SW480 (cell line): ENCODE results near the gene LARGE1.

Source experiments
- DNase-seq: peaks from one replicate; pipeline ENCODE4 v3.0.0-alpha.2; 2016; ENCODE audit warnings: low spot score

The LARGE1 gene

GRCh38 chr22:33656808-33657628, 263.3 kb downstream of the LARGE1 start:
- no peak for DNase-seq

GRCh38 chr22:33654173-33654895, 265.9 kb downstream of the LARGE1 start:
- no peak for DNase-seq

- DNase-seq: no peak
Observed at GRCh38 chr22:33653532-33654063, 266.7 kb downstream of the LARGE1 start.

- DNase-seq: peak; percentile 77
Observed at GRCh38 chr22:33652615-33653014, 267.7 kb downstream of the LARGE1 start.

- no peak for DNase-seq
Observed at GRCh38 chr22:33650244-33650643, 270.0 kb downstream of the LARGE1 start.

GRCh38 chr22:33648478-33648877, 271.8 kb downstream of the LARGE1 start:
- DNase-seq: no peak

GRCh38 chr22:33640900-33641299, 279.4 kb downstream of the LARGE1 start:
- no peak for DNase-seq

- DNase-seq: no peak
Observed at GRCh38 chr22:33639588-33640254, 280.6 kb downstream of the LARGE1 start.

- DNase-seq: no peak
Observed at GRCh38 chr22:33635766-33636165, 284.5 kb downstream of the LARGE1 start.

- no peak for DNase-seq
Observed at GRCh38 chr22:33631777-33632176, 288.5 kb downstream of the LARGE1 start.

GRCh38 chr22:33625959-33626358, 294.3 kb downstream of the LARGE1 start:
- DNase-seq: no peak

GRCh38 chr22:33620085-33620484, 300.2 kb downstream of the LARGE1 start:
- no peak for DNase-seq

- DNase-seq: no peak
Observed at GRCh38 chr22:33606504-33606903, 313.8 kb downstream of the LARGE1 start.

- DNase-seq: no peak
Observed at GRCh38 chr22:33605666-33606065, 314.6 kb downstream of the LARGE1 start.

- DNase-seq: no peak
Observed at GRCh38 chr22:33605221-33605620, 315.1 kb downstream of the LARGE1 start.

- DNase-seq: no peak
Observed at GRCh38 chr22:33601062-33601461, 319.2 kb downstream of the LARGE1 start.

- no peak for DNase-seq
Observed at GRCh38 chr22:33600595-33600994, 319.7 kb downstream of the LARGE1 start.

- DNase-seq: no peak
Observed at GRCh38 chr22:33600113-33600512, 320.2 kb downstream of the LARGE1 start.

GRCh38 chr22:33599596-33599995, 320.7 kb downstream of the LARGE1 start:
- no peak for DNase-seq

GRCh38 chr22:33598821-33599220, 321.5 kb downstream of the LARGE1 start:
- DNase-seq: no peak

GRCh38 chr22:33597274-33597985, 322.8 kb downstream of the LARGE1 start:
- no peak for DNase-seq

GRCh38 chr22:33593818-33594217, 326.5 kb downstream of the LARGE1 start:
- no peak for DNase-seq
